ENCODE data around the gene DDIAS.

DNA sequence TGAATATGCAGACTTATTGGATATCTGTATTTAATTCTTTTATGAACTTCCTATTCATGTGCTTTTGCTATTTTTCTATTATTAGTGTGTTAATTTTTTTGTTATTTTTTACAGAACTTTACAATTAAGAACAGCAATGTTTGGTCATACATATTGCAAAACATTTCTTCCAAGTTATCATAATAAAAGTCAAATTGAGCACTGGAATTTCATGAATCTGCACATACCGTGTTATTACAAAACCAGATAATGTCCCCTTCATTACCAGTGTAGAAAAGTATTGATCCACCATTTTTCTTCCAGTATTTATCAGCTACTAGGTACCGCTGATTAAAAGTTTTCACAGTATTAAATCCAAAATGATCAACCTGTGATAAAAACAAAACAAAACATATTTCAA is 41.8 kb upstream of the DDIAS start:
- TF ChIP-seq, protein P1, sequence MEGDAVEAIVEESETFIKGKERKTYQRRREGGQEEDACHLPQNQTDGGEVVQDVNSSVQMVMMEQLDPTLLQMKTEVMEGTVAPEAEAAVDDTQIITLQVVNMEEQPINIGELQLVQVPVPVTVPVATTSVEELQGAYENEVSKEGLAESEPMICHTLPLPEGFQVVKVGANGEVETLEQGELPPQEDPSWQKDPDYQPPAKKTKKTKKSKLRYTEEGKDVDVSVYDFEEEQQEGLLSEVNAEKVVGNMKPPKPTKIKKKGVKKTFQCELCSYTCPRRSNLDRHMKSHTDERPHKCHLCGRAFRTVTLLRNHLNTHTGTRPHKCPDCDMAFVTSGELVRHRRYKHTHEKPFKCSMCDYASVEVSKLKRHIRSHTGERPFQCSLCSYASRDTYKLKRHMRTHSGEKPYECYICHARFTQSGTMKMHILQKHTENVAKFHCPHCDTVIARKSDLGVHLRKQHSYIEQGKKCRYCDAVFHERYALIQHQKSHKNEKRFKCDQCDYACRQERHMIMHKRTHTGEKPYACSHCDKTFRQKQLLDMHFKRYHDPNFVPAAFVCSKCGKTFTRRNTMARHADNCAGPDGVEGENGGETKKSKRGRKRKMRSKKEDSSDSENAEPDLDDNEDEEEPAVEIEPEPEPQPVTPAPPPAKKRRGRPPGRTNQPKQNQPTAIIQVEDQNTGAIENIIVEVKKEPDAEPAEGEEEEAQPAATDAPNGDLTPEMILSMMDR (IDR thresholded peaks at IDR 0.05) = no peak
- TF ChIP-seq POLR2AphosphoS5 (IDR thresholded peaks at IDR 0.05) = no peak

All from breast epithelium (tissue), 3 donors.